ENCODE measurements around the gene CLTA. TPM values are rescaled to one million over a fixed set of nuclear protein-coding genes. Genes with fewer than 3 reads are reported as not detected.

Gene CLTA
- polyA plus RNA-seq, 2 of the 4 experiments (the other 2 are of a cell fraction), result 291 to 312 TPM

GRCh38 chr9:36161187-36161586 is 29.5 kb upstream of the CLTA start:
- FAIRE-seq, result no peak
- TF ChIP-seq NPAS2 (CRISPR knock-in tag; IDR thresholded peaks at IDR 0.05; ENCODE audit: borderline replicate concordance), result no peak
- no peak for TF ChIP-seq POLR2AphosphoS2 (conservative IDR thresholded peaks at IDR 0.05; ENCODE audit: low read length)
- no peak for TF ChIP-seq HOXA7 (CRISPR knock-in tag; IDR thresholded peaks at IDR 0.05)
- no peak for TF ChIP-seq ZSCAN20 (CRISPR knock-in tag; IDR thresholded peaks at IDR 0.05)
- TF ChIP-seq HOXB13 (CRISPR knock-in tag; IDR thresholded peaks at IDR 0.05; ENCODE audit: low read depth), result no peak
- TF ChIP-seq CTCF (IDR thresholded peaks at IDR 0.05), result no peak
- no peak for ATAC-seq
- DNase-seq (ENCODE audit: low read depth in 1 of 2, low spot score in 1 of 2), result no peak
- CTCF ChIA-PET, result interaction anchor here (0.7 to 16.6 kb wide), 3 partner anchors 12 to 52 kb away, joined by 3 to 321 read pairs (median 176); partner anchors contain the start of gene GLIPR2
- peak overlapping the region; percentile 36; the same call in 2 of the 3 replicates for H3K4me2 ChIP-seq
- WGBS (ENCODE audit: missing lambda C conversion rate), result 81% methylated on average over 2 of the region's 2 CpGs
- no peak overlapping the region for H3K4me3 ChIP-seq
- POLR2A ChIA-PET, result no interaction called here
- H3K27ac ChIP-seq, result peak overlapping the region; percentile 51 to 90; a peak in 5 of 6 replicates
- H3K9me3 ChIP-seq, result peaks cover 16% of the 10 kb centered on the region
- H3K4me1 ChIP-seq, result peaks cover 44% of the 10 kb centered on the region

GRCh38 chr9:36162211-36162738 is 28.4 kb upstream of the CLTA start:
- ChIA-PET CTCF (interaction anchor here (2.1 to 16.6 kb wide), 6 partner anchors 14 to 153 kb away, joined by 12 to 321 read pairs (median 43); partner anchors contain the start of genes CLTA and GLIPR2), POLR2A (interaction anchor here (3.0 kb wide), 1 partner anchor 29 kb away, joined by 30 read pairs; the partner anchor contains the start of gene CLTA)
- H3K4me3 ChIP-seq, result no peak overlapping the region
- peaks cover 6% of the 10 kb centered on the region for H3K9me3 ChIP-seq
- H3K4me2 ChIP-seq, result peak overlapping the region; percentile 53; the same call in 1 of the 3 replicates
- DNase-seq (ENCODE audit: low read depth in 1 of 2, low spot score in 1 of 2) (no peak), FAIRE-seq (no peak), ATAC-seq (no peak)
- H3K4me1 ChIP-seq, result peaks cover 44% of the 10 kb centered on the region
- peak overlapping the region; percentile 65 to 90; a peak in 5 of 6 replicates for H3K27ac ChIP-seq
- TF ChIP-seq TP53 (CRISPR knock-in tag; IDR thresholded peaks at IDR 0.05) (no peak), HOXB5 (CRISPR knock-in tag; IDR thresholded peaks at IDR 0.05) (no peak), ZNF302 (CRISPR knock-in tag; IDR thresholded peaks at IDR 0.05) (no peak), BHLHE40 (IDR thresholded peaks at IDR 0.05; ENCODE audit: low read depth, low read length) (no peak), TFCP2L1 (CRISPR knock-in tag; IDR thresholded peaks at IDR 0.05) (no peak), RNF2 (IDR thresholded peaks at IDR 0.05; ENCODE audit: borderline replicate concordance, low read depth) (no peak), CTCF (IDR thresholded peaks at IDR 0.05) (no peak), USF2 (IDR thresholded peaks at IDR 0.05) (no peak)
- WGBS (ENCODE audit: missing lambda C conversion rate), result 90% methylated on average over 17 of the region's 17 CpGs

GRCh38 chr9:36163049-36163785 is 27.5 kb upstream of the CLTA start:
- H3K9me3 ChIP-seq, result no peaks in the 10 kb centered on the region
- DNase-seq (ENCODE audit: low read depth in 1 of 2, low spot score in 1 of 2) (peak in 1 of 2 experiments; percentile 74), FAIRE-seq (no peak), ATAC-seq (peak; percentile 51 to 54)
- WGBS (ENCODE audit: missing lambda C conversion rate), result 65% methylated on average over 8 of the region's 9 CpGs
- POLR2A ChIA-PET, result interaction anchor here (0.8 to 3.0 kb wide), 7 partner anchors 12 to 239 kb away, joined by 3 to 30 read pairs (median 5); partner anchors contain the start of genes CLTA, GLIPR2 and GNE
- CTCF ChIA-PET, result interaction anchor here (0.7 to 16.6 kb wide), 18 partner anchors 9 to 281 kb away, joined by 3 to 321 read pairs (median 9); partner anchors contain the start of genes CLTA and GLIPR2
- H3K4me2 ChIP-seq, result peak overlapping the region; percentile 53
- no peak overlapping the region for H3K4me3 ChIP-seq
- TF ChIP-seq EP300 (IDR thresholded peaks at IDR 0.05), result peak in 1 of 2 experiments; percentile 23; a peak in 1 of 5 replicates
- no peak for TF ChIP-seq ZNF302 (CRISPR knock-in tag; IDR thresholded peaks at IDR 0.05)
- TF ChIP-seq JUN (IDR thresholded peaks at IDR 0.05), result peak in 1 of 2 experiments; percentile 49; a peak in 1 of 5 replicates
- peak; percentile 28; the same call in 1 of the 2 replicates for TF ChIP-seq GATA3 (IDR thresholded peaks at IDR 0.05; ENCODE audit: borderline replicate concordance)
- TF ChIP-seq POLR2A (IDR thresholded peaks at IDR 0.05; ENCODE audit: low read length), result no peak
- TF ChIP-seq TFCP2L1 (CRISPR knock-in tag; IDR thresholded peaks at IDR 0.05), result no peak
- no peak for TF ChIP-seq FOSL2 (IDR thresholded peaks at IDR 0.05)
- TF ChIP-seq FOSL2 (CRISPR knock-in tag; IDR thresholded peaks at IDR 0.05), result 0 out of 2 replicates have a peak, but pooled peaks have one; percentile 12
- no peak for TF ChIP-seq TP53 (CRISPR knock-in tag; IDR thresholded peaks at IDR 0.05)
- no peak for TF ChIP-seq KDM5A (IDR thresholded peaks at IDR 0.05)
- TF ChIP-seq ELK1 (IDR thresholded peaks at IDR 0.05; ENCODE audit: low read depth, low read length), result no peak
- no peak; the same call in 1 of the 2 replicates for TF ChIP-seq JUNB (IDR thresholded peaks at IDR 0.05)
- no peak for TF ChIP-seq ZFP36 (IDR thresholded peaks at IDR 0.05; ENCODE audit: borderline replicate concordance, partially characterized antibody)
- TF ChIP-seq USF2 (IDR thresholded peaks at IDR 0.05), result no peak
- no peak for TF ChIP-seq FOXS1 (CRISPR knock-in tag; IDR thresholded peaks at IDR 0.05)
- H3K27ac ChIP-seq, result peak overlapping the region; percentile 65 to 90
- H3K4me1 ChIP-seq, result peaks cover 44% of the 10 kb centered on the region

All from A549 (cell line).